Cardiac fibroblast (primary cell): ENCODE results near the gene ATR.

ENCODE experiments used
- DNase-seq, 2 donors: peaks; one replicate each; pipeline versions ENCODE4 v3.0.0 to v3.0.0-alpha.2; 2010; ENCODE audit warnings: low read depth in 2 of 2
- H3K4me3 ChIP-seq, 2 donors: replicated peaks in 1 of 2; 1 replicate in 1 of 2; 2 replicates in 1 of 2; pipeline ENCODE4 v1.5.1; 2011; ENCODE audit warnings: low read depth in 2 of 2, low read length in 2 of 2, mild to moderate bottlenecking in 2 of 2, moderate library complexity in 1 of 2
- TF ChIP-seq, protein P1 (sequence below): IDR thresholded peaks from one replicate; pipeline ENCODE4 v1.5.1; 2011; ENCODE audit warnings: low read depth, mild to moderate bottlenecking, low read length, inconsistent platforms

Gene ATR

DNA sequence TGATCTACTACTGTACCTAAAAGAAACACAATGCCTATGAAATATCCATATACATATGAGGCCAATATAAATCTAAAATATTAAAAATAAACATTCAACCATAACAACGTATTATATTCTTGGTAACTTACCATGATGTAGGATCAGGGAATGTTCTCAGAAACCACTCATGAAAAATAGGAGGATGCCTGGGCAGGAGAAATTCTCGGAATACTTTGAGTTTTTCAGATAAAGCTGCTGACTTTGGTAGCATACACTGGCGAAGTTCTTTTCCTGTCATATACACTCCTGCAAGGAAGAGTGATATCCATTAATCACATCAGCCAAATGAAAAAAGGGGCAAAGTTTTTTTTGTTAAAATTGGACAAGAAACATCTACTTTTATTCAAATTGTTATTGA lies 119.4 kb downstream of the ATR start:
- TF ChIP-seq, protein P1, sequence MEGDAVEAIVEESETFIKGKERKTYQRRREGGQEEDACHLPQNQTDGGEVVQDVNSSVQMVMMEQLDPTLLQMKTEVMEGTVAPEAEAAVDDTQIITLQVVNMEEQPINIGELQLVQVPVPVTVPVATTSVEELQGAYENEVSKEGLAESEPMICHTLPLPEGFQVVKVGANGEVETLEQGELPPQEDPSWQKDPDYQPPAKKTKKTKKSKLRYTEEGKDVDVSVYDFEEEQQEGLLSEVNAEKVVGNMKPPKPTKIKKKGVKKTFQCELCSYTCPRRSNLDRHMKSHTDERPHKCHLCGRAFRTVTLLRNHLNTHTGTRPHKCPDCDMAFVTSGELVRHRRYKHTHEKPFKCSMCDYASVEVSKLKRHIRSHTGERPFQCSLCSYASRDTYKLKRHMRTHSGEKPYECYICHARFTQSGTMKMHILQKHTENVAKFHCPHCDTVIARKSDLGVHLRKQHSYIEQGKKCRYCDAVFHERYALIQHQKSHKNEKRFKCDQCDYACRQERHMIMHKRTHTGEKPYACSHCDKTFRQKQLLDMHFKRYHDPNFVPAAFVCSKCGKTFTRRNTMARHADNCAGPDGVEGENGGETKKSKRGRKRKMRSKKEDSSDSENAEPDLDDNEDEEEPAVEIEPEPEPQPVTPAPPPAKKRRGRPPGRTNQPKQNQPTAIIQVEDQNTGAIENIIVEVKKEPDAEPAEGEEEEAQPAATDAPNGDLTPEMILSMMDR = no peak
- DNase-seq = peak in 1 of 2 donors; percentile 7
- H3K4me3 ChIP-seq = no peak overlapping the region

DNA sequence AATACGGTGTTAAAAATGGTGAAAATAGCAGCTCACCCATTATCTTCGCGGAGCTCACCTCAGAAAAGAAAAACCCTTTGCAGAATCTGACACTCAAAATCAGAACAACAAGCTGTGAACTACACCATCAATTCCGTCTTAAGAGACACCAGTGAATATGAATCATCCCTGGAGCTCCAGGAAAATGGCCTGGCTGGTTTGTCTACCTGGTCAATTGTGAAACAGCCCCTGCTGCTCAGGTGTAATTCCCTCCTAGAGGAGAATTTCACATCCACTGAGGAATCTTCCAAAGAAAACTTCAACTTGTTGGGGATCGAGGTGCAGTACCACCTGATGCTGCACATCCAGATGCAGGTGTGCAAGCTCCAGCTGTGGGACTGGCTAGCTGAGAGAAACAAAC lies 127.7 kb downstream of the ATR start:
- no peak overlapping the region for H3K4me3 ChIP-seq
- no peak for DNase-seq
- TF ChIP-seq, protein P1 = no peak

DNA sequence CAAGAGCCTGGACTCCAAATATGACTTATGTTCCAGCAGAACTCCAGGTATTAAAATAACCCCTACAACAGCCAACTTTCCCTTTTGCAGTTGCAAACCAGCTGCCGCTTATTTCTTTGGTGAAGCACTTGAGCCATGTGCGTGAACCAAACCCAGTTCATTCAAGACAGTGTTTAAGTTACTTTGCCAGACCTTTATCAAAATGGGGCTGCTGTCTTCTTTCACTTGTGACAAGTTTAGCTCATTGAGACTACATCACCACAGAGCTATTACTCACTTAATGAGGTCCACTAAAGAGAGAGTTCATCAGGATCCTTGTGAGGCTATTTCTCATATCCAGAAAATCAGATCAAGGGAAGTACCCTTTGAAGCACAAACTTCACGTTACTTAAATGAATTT lies 128.3 kb downstream of the ATR start:
- no peak for DNase-seq
- TF ChIP-seq, protein P1 = no peak
- H3K4me3 ChIP-seq = no peak overlapping the region

DNA sequence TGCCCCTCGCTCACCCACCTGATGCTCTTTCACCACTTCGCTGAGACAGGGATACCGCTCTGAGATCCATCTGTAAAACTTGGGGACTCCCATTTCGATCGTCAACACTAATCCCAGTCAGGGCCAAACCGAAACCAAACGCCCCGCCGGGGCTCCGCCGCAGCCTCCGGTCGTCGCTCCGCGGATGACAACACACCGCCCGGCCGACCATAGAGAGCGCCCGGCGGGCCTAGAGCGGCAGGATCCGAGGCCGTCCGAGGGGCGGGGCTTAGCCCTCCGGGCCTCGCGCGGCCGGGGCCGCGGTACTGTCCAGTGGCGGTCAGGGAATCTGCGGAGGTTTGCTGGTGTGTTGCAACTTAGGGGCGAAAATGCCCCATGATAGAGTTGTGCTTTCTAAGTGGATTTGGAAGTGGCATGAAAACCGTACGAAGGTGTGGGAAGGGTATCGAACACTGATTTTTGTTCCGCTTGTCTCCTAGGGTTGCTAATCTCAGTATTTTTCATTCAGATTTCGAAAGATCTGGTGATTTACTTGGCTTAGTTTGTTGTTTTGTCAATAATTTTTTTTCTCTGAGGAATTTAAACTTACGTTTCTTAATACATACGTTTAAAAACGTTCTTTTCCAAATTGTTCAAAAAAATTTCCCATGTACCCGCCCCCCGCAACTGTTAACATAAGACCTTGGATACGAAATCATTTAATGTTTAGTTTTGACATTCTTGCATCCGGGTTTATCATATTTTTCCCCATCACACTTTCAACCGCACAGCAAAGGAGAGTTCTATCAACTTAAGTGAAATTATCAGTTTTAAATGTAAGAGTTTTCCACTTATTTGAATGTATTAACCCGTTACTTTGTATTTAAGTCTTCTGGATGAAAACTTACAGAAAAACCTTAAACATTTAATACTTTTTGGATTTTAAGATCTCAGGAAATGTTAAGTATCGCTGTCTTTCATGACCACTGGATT lies 130.4 kb downstream of the ATR start, which contains the start of gene XRN1:
XRN1 (minus strand) TSS at position 186 of the 972 bp plus-strand sequence; CDS start at position 93, 93 bp downstream.
- TF ChIP-seq, protein P1 = no peak
- peak; percentile 96 to 98 for DNase-seq
- H3K4me3 ChIP-seq = peak within 1 kb of the TSS; percentile 86 to 96

DNA sequence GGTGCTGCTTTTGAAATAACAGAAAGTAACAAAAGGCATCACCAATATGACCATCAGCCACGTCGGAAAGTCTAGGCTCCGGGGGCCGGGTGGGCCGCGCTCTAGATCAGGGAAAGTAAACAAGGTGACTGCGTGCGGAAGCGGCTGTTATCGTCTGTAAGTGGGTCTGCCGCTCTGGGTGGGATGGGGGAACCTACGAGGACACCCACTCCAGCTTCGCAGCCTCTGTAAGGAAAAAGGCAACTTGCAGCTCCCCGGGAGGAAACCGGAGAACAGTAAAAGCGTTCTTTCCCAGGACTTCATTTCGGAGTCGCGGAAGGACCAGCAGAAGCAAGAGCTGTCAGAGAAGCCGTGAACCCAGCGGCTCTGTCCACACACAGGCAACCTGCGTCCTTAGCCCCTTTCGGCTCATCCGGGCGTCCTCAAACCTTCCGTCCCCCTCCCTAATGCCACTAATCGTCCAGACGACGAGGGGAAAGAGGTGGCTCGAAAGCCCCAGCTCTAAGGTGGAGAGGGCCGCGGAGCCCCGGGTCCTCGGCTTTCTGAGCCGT lies 131.2 kb downstream of the ATR start:
- TF ChIP-seq, protein P1 = no peak
- H3K4me3 ChIP-seq = peak overlapping the region; percentile 86 to 96
- DNase-seq = peak; percentile 56 to 58

DNA sequence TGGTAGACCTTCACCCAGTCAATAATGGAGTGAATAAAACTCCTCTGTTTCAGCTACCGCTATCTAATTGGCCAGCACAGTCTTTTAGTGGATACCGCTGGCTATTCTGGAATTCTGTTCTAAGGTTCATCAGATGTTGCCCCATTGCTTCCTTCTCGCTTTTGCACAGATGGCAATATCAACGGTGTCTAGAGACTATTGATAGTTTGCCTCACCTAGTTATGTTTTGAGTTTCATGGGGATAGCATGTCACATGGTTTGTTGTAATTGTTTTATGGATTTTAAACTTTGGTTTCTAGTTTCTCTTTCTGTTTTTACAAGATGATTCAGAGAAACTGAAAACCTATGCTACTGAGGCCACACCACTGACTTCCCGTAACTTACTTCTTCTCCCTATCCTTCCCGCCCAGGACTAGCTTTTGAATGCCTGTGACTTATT lies 132.7 kb downstream of the ATR start:
- peak; percentile 21 to 49 for DNase-seq
- TF ChIP-seq, protein P1 = no peak
- H3K4me3 ChIP-seq = peak overlapping the region in 1 of 2 donors; percentile 11
